Fibroblast of skin of scalp (primary cell): ENCODE data around the gene FOXF1.

Experiments
- DNase-seq: peaks from one replicate; pipeline ENCODE4 v3.0.0-alpha.2; 2013

Gene FOXF1

DNA sequence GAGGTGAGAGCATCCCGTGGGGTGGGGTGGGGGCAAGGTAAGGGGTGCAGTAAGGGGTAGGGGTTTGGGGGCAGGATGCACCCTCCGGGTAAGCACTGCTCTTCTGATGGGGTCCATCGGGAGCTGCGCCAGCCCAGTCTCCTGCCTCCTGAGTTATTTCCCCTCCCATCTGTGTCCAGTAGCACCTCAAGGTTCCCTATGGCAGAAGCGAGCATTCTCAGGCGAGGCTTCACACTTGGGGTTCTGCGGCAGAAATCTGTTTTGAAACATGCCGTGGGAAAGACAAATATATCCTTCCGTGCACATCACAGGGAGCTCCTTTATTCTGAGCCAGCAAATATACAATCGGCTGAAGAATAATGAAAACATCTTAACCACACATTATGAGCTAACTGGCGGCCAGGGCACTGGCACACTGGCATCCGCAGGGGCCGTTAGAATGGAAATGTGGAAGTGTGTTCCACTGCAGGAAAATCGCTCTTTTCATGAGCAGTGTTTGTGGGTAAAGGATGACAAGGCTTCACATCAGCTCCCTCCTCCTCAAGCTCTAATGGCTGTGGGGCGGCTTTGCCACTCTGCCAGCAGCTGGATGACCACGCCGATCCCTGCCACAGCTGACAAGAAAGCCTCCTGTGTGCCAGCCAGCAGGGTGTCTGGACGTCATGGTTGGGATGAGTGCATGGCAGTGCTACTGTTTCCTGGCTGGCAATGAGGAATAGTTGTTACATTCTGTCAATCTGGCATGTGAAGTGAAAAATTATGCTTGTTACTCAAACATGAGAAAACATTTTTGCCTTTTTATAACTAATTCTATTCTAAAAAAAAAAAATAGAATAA lies 24.7 kb downstream of the FOXF1 start:
- DNase-seq = no peak

- no peak for DNase-seq
Observed at GRCh38 chr16:86536621-86537020, 26.3 kb downstream of the FOXF1 start.

- DNase-seq = no peak
Observed at GRCh38 chr16:86537486-86537885, 27.2 kb downstream of the FOXF1 start.

GRCh38 chr16:86538196-86538780 lies 28.0 kb downstream of the FOXF1 start:
- DNase-seq = no peak

- DNase-seq = no peak
Observed at GRCh38 chr16:86540894-86541293, 30.6 kb downstream of the FOXF1 start.

DNA sequence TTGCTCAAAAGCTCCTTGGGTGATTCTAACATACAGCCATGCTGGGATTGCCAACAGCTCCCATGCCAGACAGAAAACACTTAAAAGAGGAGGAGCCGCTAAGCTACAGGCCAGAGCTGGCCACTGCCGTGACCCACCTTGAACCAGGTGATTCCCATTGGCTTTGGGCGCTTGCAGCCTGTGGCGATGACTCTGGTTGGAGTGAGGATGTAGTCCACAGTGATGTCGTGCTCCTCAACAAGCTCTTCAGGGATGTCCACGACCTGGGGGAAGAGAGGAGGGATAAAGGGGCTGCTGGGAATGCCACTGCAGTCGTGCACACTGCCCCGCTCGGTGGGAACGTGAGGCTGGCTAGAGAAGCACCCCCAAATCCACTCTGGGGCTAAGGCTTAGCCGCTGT lies 31.2 kb downstream of the FOXF1 start:
- DNase-seq = no peak

DNA sequence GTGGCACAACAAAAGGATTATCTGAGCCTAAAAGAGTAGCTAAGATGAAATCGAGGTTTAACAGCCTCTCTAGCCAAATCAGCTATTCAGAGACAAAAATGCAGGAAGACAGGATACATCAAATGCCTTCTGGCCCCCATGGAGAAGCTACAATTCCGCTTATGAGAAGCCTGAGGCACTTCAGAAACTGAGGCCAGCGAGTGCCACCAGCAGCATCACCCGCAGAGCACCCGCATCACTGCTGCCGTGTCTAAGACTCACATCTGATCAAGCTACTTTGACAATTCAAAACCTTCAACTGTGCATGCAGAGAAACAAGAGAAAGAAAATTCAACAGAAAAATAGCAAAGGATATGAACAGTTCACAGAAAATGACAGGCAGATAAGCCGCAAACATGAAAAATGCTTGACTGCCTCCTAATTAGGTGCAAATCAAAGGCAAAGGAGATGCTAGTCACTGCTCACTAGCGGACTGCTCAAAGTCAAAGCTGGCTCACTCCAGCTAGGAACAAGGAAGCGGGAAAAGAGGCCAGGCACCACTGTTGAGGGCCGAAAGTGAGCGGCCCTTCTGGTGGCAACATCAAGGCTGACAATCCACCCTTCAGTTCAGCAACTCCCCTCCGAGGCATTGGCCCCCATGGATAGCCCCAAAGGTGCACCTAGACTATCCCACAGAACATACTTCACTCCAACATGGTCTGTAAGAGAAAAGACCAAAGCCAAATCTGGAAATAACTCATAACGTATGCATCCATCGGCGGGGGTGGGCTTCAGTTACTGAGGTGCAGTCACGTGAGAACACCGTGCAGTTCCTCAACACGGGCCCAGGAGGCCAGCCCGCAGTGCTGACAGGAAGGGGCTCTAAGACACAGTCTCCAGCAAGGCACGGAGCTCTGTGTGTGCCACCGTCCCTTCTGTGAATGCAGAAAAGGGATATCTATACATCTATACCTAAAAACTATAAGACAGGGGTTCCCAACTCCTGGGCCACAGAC lies 32.7 kb downstream of the FOXF1 start:
- DNase-seq = no peak

DNA sequence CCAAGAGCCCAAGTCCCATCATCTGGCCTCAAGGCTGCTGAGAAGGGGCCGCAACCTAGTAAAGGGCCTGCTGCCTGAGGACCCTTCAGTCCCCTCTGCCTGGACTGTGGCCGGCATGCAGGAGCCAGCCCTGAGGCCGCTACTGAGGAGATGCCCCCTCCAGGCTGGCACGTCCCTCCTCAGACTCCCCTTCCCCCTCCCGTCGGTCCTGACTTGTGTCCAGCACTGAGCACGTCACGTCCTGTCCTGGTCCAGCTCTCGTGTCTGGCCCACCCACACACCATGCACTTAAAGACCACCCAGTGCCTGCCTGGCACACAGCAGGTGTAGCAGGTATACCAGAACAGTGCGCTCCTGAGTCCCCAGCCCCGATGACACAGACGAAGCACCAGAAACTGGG lies 35.2 kb downstream of the FOXF1 start:
- DNase-seq = no peak

- no peak for DNase-seq
Observed at GRCh38 chr16:86545954-86546637, 35.8 kb downstream of the FOXF1 start.

GRCh38 chr16:86546638-86547013 lies 36.3 kb downstream of the FOXF1 start:
- DNase-seq = no peak

GRCh38 chr16:86547286-86547685 lies 37.0 kb downstream of the FOXF1 start:
- DNase-seq = no peak

DNA sequence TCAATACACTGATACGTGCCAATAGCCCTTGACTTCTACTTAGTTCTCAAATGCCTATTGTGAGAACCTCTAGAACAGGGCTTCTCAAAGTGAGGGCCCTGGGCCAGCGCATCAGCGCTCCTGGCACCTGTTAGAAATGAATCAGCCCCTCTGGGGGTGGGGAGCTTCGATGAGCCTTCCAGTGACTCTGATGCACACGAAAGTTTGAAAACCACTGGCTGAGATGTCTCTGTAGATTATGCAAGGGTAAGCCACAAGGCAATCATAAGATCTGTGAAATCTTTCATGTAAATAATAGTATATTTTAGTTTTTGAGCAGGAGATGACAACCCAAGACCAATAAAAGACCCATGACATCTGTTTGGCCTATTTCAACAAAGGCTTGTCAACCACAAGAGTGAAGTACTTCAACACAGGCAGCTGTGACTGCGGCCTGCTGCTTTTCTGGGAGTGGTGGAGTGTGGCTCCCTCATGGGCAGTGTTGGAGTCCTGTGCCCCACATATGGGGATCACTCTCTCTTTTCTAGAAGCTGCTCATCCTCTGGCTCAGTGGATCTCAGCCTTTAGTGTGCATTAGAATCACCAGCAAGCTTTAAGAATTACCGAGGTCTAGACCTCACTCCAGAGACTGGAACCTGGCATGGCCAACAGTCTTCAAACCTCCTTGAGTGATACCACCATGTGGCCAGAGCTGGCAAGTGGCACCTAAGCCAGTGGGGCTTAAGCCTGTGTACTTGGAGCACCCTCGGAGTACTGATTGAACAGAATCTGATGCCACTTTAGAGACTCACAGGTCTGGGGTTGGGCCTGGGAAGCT lies 39.0 kb downstream of the FOXF1 start:
- DNase-seq = no peak

DNA sequence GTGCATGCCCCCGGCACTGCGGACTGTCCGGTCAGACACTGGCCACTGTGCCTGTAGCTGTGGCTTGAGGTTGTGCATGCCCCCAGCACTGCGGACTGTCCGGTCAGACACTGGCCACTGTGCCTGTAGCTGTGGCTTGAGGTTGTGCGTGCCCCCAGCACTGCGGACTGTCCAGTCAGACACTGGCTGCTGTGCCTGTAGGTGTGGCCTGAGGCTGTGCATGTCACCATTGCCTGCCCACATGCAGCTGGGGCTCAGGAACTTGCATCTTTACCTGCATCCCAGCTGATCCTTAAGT lies 39.5 kb downstream of the FOXF1 start:
- no peak for DNase-seq

DNA sequence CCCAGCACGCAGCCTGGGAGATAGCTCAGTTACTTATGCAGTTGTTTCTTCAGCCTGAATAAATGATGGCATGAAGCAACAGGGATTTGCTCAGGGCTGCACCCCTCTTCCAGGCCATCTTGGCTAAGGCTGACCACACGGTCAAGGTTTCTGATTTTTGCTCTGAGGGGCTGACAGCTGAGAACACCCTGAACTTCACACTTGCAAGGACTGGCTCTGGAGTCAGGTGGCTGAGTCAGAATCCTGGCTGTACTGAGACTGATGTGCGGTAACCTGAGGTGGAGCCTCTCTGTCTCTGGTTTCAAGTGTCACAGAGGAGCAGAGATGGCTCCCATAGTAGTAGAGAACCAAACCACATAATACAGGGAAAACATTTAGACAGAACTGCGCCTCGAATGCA lies 40.0 kb downstream of the FOXF1 start:
- no peak for DNase-seq

DNA sequence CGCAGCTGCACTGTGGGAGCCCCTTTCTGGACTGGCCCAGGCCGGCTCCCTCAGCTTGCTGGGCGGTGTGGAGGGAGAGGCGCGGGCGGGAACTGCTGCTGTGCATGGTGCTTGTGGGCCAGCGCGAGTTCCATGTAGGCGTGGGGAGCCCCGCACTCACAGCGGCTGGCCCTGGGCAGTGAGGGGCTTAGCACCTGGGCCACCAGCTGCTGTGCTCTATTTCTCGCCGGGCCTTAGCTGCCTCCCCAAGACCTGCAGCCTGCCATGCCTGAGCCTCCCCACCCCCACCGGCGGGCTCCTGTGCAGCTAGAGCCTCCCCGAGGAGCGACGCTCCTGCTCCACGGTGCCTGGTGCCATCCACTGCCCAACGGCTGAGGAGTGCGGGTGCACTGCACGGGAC lies 43.0 kb downstream of the FOXF1 start:
- no peak for DNase-seq

GRCh38 chr16:86554599-86554916 lies 44.2 kb downstream of the FOXF1 start:
- no peak for DNase-seq

DNA sequence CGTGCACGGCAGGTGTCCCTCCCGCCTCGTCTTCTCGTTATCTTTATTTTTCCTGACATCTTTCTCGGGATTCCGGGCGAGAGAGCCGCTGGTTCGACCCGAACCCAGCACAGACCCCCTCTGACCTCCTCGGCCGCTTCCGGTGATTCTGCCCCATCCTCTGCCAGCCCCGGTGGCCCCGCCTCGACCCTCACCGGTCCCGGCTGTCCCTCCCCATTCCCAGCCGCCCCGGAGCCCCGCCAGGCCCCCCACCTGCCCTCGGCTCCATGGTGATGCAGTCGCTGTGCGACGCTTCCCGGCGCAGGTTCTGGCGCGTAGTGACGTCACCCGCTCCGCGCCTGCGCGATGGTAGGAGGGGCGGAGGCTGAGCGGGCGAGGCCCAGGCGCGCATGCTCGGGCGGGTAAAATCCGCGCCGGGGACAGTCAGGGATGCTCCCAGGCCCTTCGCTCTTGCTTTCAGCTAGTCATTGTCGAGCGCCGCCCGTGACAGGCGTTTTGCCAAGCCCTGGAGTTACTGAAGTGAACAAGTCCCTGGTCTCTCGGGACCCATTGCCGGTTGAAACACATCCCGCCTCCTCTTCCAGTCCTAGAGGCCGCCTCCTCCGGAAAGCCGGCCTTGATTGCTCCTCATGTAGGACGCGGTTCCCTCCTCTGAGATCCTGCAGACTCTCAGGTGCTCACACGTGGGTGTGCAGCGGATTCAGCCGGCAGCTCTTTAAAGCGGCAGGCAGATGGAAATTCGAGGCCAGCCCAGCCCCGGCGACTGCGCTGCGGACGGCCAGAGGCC lies 44.8 kb downstream of the FOXF1 start, which contains the start of gene MTHFSD:
MTHFSD (minus strand) TSS at position 319 of the 787 bp plus-strand sequence; CDS start at position 268, 51 bp downstream.
- DNase-seq = peak; percentile 94

DNA sequence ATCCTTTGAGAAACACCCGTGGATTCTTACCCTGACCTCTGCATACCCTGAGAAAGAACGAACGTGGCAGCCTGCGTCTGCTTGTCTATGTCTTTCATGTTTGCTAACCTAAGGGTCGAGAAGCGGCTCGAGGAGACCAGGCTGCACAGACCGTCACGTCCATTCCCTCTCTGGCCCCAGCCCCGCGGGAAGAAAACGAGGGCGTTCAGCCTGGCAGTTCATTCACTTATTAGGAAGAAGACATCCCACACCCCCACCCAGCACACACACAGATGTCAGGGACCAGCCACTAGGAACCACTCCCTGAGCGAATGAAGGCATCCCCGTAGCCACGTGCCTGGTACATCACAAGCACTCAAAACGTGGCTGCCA lies 45.4 kb downstream of the FOXF1 start:
- no peak for DNase-seq

DNA sequence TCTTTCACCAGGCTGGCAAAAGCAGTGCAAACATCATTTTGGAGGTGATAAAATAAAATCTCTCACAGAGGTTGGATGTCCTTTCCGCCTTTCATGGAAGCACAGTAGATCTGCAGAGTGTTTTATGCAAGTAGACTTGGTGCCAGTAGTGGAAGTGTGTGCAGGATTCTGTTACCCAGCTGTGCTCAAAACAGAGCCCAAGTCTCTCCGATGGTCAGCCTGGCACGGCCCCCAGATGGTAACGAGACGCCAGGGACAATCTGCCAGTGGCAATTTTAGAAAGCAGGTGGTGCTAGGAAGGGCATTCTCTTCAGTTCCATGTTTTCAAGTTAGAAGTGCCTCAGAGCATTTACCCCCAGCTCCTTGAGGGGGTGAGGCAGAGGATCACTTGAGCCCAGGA lies 46.2 kb downstream of the FOXF1 start:
- DNase-seq = no peak

GRCh38 chr16:86557587-86557986 lies 47.3 kb downstream of the FOXF1 start:
- DNase-seq = no peak
